Stimulated activated CD8-positive, alpha-beta memory T cell treated with anti-CD3 and anti-CD28 coated beads, Interleukin-12 subunit alpha, Interleukin-12 subunit beta, amount 100 ng/mL, for 24 hours (primary cell): Measurements from ENCODE around the gene VSIR.

Source experiments
- DNase-seq: peaks from one replicate; pipeline ENCODE4 v3.0.0-alpha.2; 2020; ENCODE audit errors: extremely low read depth

The VSIR gene

GRCh38 chr10:71747039-71747531 is 26.2 kb downstream of the VSIR start:
- no peak for DNase-seq

GRCh38 chr10:71746344-71747037 is 26.8 kb downstream of the VSIR start:
- DNase-seq: no peak

DNA sequence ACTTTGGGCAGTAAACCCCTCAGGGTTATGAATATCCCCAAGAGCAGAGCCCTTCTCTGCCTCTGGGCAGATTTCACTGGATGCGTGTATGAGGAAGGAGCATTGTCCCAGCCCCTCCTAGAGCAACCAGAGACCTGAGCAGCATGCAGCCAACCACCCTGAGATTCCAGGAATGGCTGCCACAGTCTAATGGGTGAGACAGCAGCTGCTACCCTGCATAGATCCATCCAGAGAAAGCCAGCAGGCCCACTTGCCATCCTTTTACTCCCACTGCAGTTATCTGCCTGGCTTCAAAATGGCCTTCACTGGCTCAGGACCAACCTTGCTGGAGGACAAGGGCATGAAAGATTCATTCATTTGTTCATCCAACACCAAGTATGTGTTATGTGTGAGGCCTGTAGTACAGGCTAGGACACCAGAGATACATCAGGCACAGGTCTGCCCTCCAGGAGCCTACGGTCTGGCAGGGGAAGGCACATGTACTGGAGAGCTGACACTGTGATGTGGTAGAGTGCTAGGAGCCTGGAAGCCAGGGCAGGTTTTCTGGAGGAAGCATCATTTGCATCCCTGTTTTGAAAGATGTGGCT is 27.6 kb downstream of the VSIR start:
- DNase-seq: no peak

- DNase-seq: no peak
These were observed 28.2 kb downstream of the VSIR start for GRCh38 chr10:71744897-71745663.

DNA sequence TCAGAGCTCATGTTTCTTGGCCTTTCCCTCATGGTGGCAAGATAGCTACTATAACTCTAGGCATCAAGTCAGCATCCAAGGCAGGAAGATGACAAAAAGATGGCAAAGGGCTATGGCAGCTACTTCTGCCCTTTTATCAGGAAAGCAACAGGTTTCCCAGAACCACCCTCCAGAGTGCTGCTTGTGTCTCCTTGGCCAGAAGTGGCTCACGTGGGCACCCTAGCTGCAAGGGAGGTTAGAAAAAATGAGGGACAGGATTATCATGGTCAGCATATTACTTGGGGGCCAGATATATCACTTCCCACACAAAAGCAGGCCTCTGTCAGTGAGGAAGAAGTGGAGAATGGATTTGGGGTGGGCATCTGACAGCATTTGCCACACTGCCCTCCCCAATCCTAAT is 29.5 kb downstream of the VSIR start:
- DNase-seq: no peak

- no peak for DNase-seq
These were observed 30.1 kb downstream of the VSIR start for GRCh38 chr10:71743089-71743838.

GRCh38 chr10:71742301-71743088 is 30.8 kb downstream of the VSIR start:
- no peak for DNase-seq

GRCh38 chr10:71741671-71742070 is 31.6 kb downstream of the VSIR start:
- DNase-seq: no peak

DNA sequence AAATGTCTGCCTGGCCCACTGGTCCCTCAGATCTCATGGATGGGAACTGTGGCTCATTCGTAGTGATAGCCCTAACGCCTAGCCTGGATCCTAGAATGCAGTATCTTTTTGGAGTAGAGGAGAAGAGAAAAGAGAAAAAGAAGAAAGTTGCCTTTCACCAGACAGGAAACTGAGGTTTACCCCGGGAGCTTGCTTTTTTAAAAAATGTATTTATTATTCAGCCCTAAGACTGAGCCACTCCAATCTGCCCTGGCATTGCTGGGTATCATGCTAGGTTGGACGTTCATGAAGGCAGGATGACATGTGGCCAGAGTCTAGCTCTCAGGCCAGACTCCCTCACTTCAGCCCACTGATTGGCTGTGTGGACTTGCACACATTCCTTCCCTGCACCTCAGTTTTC is 32.3 kb downstream of the VSIR start:
- no peak for DNase-seq

DNA sequence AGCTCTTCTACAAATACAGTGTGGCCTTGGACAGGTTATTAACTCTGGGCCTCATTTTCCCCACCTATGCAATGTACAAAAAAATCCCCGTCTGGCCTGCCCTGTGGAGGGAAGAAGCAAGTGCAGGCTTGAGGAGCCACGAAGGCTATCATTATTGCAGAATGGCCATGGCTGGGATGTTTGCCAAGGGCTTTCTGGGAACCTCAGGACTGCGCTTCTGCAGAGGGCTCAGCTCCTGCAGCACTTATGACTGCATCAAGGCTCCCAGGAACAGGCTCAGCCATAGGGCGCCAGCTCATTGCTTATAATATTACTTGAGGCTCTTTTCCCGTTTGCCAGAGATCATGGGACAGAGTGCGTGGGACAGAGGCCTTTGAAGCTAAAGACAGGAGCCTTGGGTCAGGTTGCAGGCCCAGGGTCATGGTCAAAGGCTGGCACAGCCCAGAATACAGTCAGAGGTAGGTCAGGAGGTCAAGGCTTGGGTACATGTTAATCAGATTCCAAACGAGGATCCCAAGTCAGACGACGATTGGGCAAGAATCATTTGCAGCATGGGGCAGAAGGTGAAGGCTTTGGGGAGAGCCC is 33.2 kb downstream of the VSIR start:
- DNase-seq: no peak

- DNase-seq: no peak
These were observed 33.9 kb downstream of the VSIR start for GRCh38 chr10:71739358-71739900.

GRCh38 chr10:71737834-71738197 is 35.5 kb downstream of the VSIR start:
- DNase-seq: no peak

DNA sequence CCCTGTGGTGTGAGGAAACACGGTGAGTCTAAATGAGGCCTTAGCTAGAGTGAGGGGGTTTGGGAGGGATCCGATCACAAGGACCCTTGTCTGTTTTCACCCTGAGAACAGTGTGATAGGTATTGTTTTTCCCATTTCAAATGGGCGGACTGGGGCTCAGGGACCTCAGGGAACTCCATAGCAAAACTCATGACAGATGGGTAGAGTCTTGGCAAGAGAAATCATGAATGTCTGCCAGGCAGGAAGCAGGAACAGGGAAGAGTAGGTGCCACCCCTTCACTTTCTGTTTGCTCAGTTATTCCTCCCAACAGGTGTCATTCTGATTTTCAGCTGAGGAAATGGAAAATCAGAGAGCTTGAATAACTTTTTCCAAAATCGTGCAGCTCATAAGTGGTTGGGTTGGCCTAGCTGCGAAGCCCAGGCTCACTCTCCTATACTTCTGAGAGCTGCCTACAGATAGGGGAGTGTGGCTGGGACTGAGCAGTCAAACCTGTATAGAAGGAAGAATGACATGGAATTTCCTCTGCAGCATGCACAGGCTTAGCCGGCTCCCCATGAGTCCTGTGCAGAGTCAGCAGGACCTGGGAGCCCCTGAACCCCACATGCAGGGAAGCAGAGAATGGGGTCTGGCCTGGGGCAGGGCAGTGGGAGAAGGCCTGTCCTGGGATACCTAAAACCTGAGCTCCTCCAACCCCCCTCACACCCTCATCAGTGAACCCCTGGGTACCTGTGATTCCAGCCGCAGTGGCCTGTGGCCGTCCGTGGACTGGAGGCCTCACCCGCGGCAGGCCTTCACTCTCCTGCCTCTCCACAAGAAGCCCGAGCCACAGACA is 36.1 kb downstream of the VSIR start:
- DNase-seq: no peak

DNA sequence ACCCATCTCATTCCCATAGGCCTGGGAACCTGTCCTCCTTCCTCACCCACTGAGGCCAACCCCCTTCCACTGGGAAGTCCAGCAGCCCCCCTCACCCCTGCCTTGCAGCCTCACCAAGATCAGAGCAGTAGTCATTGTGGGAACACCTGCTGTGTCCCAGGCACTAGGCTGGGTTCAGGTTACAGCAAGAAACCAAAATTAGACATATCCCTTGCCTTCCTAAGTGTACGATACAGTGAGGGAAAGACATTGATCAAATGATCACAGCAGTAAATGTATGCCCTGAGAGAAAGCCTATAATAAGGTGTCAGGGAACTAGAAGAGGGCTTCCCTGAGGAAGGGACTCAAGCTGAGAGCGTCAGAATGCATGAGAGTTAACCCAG is 36.8 kb downstream of the VSIR start:
- DNase-seq: no peak

- DNase-seq: no peak
These were observed 37.4 kb downstream of the VSIR start for GRCh38 chr10:71735709-71736569.

DNA sequence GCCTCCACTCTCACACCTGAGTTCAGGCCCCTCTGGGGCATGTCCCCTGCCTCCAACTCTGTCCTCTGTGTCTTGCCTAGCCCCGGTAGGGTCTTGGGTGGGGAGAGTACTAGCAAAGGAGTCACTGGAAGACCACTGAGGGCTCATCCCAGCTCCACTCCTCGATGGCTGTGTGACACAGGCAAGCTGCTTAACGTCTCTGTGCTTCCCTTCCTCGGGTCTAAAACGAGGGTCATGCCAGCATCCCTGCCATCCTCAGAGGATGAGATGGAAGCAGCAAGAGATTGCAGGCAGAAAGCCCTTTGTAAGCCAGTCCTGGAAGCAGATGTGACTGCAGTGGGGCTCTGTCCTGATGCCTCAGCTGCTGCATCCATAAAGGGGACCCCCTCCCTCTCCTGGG is 38.5 kb downstream of the VSIR start:
- no peak for DNase-seq

GRCh38 chr10:71731791-71732190 is 41.5 kb downstream of the VSIR start:
- no peak for DNase-seq

DNA sequence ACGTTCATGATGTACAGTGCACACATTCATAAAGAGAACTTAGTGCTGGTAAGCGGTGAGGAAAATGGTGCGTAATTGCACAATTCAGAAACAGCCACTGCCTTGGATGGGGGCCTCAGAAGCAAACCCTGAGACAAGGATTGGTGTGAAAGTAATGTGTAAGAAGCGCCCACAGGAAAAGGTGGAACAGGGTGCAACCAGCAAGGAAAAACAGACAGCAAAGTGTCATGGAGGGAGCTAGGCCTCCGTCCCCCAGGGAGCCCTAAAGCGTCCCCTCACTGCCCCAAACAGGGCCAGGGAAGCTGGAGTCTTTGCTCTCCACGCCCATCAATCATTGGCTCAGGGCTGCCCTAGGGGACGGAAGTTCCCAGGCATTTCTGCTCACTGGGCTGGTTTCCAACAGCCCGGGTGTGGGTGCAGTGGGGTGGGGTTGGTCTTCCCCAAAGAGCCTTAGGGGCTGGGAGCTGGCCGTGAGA is 44.1 kb downstream of the VSIR start:
- no peak for DNase-seq
